GM19023 (cell line): ENCODE measurements around the gene OTOP2.
"Not testable (repeated sequence)": the region's sequence is repeated elsewhere in the genome, so short reads cannot be mapped to it uniquely, and the experiment has no call there.

Experiments used
- ATAC-seq: cut with Tn5 transposase; IDR thresholded peaks from one replicate; pipeline ENCODE4 v1.9.1; 2021; ENCODE audit warnings: mild to moderate bottlenecking, moderate library complexity; ENCODE audit not compliant: unreplicated experiment

OTOP2 gene

GRCh38 chr17:74951680-74952421, 27.8 kb downstream of the OTOP2 start:
- ATAC-seq: no peak

- no peak for ATAC-seq
These were observed 28.5 kb downstream of the OTOP2 start for GRCh38 chr17:74952431-74953133.

GRCh38 chr17:74953134-74953687, 29.1 kb downstream of the OTOP2 start:
- no peak for ATAC-seq

- no peak for ATAC-seq
These were observed 30.0 kb downstream of the OTOP2 start for GRCh38 chr17:74954115-74954514.

- ATAC-seq: no peak
These were observed 30.8 kb downstream of the OTOP2 start for GRCh38 chr17:74954665-74955421.

- no peak for ATAC-seq
These were observed 32.0 kb downstream of the OTOP2 start for GRCh38 chr17:74956093-74956492.

GRCh38 chr17:74957935-74958740, 34.1 kb downstream of the OTOP2 start:
- no peak for ATAC-seq

- no peak for ATAC-seq
These were observed 35.9 kb downstream of the OTOP2 start for GRCh38 chr17:74959826-74960515.

GRCh38 chr17:74960570-74961342, 36.7 kb downstream of the OTOP2 start:
- no peak for ATAC-seq

GRCh38 chr17:74961657-74962350, 37.7 kb downstream of the OTOP2 start:
- ATAC-seq: no peak

GRCh38 chr17:74962622-74963394, 38.7 kb downstream of the OTOP2 start:
- ATAC-seq: no peak

GRCh38 chr17:74963656-74964055, 39.6 kb downstream of the OTOP2 start:
- no peak for ATAC-seq

GRCh38 chr17:74964246-74964761, 40.2 kb downstream of the OTOP2 start:
- ATAC-seq: no peak

GRCh38 chr17:74964988-74965622, 41.0 kb downstream of the OTOP2 start:
- no peak for ATAC-seq

- ATAC-seq: no peak
These were observed 44.3 kb downstream of the OTOP2 start for GRCh38 chr17:74968361-74968780.

GRCh38 chr17:74969501-74969900, 45.4 kb downstream of the OTOP2 start:
- not testable (repeated sequence) for ATAC-seq

- ATAC-seq: no peak
These were observed 46.3 kb downstream of the OTOP2 start for GRCh38 chr17:74970395-74970794.
